GM19240 (cell line): ENCODE data around the gene PLA2G4F.
"Not testable (repeated sequence)": the region's sequence is repeated elsewhere in the genome, so short reads cannot be mapped to it uniquely, and the experiment has no call there.

Experiments used
- DNase-seq: peaks from one replicate; pipeline ENCODE4 v3.0.0; 2011; ENCODE audit warnings: low spot score; ENCODE audit not compliant: insufficient read length

The PLA2G4F gene

DNA sequence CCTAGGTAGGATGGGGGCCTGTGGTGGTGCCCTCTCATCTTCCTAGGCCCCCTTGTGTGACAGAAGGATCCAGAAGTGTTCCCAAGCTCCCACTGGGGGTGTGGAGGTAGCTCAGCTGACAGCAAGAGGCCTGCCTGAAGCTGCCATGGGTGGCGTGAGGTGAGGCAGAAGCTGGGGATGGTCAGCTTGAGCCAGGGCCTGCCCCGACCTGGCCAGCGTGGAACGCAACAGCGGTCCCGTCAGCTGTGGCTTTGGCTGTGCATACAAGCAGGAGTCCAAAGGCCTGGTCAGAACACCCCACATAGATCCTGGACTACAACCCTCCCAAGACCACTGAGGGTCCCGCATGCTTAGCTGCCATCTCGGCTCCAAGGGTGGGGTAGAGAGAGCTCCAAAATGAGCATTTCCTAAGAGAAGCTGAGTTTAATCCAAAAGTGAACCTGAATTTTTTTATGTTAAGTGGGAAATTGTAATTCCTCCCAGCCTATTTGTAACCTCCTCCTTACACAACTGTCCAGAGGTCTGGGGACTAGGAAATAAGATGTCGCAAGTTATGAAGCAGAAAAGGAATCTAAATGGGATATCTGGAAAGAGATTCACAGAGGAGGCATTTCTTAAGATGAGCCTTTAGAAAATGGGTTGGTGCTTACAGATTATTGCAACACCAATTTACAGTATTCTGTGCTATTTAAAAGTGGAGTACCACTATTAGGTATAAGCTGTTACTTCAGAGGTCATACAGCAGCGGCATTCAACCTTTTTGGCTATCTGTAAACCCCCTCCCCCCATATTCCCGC is 52.1 kb downstream of the PLA2G4F start:
- DNase-seq, result no peak

GRCh38 chr15:42102646-42103235 is 53.7 kb downstream of the PLA2G4F start:
- no peak for DNase-seq

DNA sequence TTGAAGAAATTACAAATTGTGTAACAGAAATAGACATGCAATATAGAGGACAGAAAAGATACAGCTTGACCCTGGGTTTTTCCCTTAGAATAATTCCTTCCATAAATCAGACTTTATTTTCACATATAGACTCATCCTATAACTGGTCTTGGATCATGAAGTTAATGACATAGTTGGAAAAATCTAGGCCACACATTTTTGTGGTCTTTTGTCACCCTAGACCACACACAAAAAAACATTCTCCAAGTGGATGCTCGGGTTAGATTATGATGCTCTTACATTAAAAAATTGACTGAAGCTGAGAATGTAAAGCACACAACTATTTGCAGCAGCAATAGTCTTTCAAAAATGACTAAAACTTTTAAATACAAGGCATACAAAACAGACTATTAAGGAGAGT is 54.6 kb downstream of the PLA2G4F start:
- DNase-seq, result no peak

GRCh38 chr15:42100021-42100800 is 56.2 kb downstream of the PLA2G4F start:
- DNase-seq, result no peak

GRCh38 chr15:42097018-42097417 is 59.4 kb downstream of the PLA2G4F start:
- no peak for DNase-seq

GRCh38 chr15:42094512-42094963 is 61.9 kb downstream of the PLA2G4F start, which contains the start of gene PLA2G4D:
PLA2G4D (minus strand) TSS chr15:42094562; CDS start chr15:42094459, 103 bp downstream.
- no peak for DNase-seq

DNA sequence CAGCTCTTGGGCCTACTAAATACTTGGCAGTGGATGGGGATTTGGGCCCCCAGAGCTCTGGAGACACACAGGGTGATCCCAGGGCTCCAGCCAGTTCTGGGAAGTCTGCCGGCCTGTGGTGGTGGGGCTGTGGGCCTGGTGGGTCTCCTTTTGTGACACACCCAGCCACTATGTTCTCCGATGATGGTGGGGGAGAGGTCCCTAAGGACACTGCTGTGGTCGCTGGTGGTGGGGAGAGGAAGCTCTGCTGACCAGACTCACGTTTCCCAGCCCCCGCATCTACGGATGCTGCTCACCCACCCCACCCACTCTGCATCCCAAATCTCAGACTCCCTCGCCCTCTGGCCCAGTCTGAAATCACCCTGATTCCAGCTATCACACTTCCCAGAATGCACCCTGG is 62.5 kb downstream of the PLA2G4F start:
- no peak for DNase-seq

DNA sequence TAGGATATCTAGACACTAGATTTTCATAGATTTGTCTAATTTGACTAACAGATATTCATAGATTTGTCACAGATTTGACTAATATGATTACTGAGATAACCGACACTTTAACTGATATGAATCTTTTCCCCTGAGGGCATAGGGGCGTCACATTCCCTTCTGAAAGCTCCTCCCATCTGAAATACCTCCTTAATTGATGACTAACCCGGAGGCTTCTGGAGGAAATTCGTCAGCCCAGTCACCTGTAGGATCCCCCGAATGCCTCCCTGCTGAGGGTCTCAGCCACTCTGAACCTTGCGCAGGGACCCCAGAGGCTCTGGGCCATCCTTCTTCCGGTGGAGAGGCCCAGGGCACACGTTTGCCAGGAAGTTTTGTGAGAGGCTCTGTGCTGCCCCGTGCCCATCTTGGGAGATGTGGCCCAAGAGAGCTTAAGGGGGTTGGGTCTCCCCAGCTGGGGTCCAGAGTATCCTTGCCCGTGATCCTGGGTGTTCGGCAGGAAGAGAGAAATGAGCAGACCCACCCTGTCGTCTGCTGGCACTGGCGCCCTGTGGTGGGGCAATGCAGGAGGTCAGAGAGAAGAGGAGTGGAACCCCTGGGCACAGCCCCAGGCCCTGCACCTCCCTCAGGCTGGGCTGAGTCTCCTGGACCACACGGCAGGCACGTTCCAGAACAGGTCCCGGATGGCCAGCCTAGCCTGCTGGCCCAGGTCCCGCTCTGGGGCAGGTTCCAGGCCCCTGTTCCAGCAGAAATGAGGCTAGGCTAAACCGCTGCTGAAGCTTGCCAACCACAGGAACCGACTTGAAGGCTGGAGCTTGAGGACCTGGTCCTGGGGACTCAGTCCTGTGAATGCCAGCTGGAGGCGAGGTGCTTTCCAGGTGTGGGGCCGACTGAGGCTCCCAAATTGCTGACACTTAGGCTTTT is 63.8 kb downstream of the PLA2G4F start:
- no peak for DNase-seq

DNA sequence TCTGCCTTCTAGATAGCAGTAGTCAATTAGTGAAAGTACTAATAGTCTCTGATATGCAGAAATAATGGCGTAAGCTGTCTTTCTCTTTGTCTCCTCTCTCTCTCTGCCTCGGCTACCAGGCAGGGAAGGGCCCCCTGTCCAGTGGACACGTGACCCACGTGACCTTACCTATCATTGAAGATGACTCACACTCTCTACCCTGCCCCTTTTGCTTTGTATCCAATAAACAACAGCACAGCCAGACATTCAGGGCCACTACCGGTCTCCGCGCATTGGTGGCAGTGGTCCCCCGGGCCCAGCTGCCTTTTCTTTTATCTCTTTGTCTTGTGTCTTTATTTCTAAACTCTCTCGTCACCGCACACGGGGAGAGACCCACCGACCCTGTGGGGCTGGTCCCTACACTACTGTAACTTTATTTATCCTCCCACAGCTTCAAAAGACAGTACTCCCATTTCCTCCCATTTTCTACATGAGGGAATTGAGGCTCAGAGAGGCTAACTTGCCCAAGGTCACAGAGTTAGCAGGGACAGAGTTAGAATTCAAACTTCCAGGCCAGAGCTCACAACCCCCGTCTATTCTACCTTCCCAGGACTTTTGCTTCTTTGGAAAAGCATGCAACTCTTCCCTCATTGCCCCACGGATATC is 64.6 kb downstream of the PLA2G4F start:
- DNase-seq, result not testable (repeated sequence)

DNA sequence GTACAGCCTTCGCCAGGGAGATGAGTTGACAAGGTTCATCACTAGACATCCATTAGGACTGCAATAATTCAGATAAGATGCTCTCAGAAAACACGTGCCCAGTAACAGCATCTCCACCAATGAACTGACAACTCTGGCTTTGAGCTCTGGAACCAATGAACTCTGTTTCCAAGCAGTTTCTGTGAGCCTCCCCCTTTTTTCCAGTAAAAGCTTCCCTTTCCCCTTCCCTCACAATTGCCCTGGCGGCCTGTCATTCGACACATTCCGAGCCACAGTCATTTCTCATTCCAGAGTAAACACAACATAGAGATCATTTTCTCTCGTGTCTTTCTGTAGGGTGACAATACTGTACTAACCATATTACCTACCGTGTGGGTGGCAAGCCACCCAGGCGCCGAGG is 65.7 kb downstream of the PLA2G4F start:
- DNase-seq, result no peak

DNA sequence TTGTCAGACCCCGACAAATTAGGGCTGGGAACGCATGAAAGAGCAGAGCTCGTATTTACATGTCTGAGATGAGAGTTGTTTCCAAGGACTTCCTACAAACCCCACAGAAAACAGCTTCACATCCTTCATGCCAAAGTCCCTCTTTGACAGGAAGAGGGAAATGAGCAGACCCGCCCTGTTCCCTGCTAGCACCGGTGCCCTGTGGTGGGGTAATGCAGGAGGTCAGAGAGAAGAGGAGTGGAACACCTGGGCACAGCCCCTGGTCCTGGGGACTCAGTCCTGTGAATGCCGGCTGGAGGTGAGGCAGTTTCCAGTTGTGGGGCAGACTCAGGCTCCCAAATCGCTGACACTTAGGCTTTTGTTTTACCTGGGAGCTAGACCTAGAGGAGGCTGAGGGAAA is 66.1 kb downstream of the PLA2G4F start:
- no peak for DNase-seq

GRCh38 chr15:42089942-42090341 is 66.5 kb downstream of the PLA2G4F start:
- no peak for DNase-seq
